MM.1S (cell line): ENCODE data around the gene PON1.

ENCODE experiments used
- DNase-seq: peaks from one replicate; pipeline ENCODE4 v3.0.0-alpha.2; 2015
- H2AFZ ChIP-seq: fragments of 300-600 bp; sonication (generic); 2 replicates; pipeline ENCODE4 v1.6.0; 2016; ENCODE audit warnings: antibody characterized with exemption, low read length
- H3F3A ChIP-seq: fragments of 300-600 bp; sonication (generic); 2 replicates; pipeline ENCODE4 v1.6.1; 2016; ENCODE audit warnings: mild to moderate bottlenecking, antibody characterized with exemption, low read length, moderate library complexity, mixed read lengths; ENCODE audit not compliant: insufficient read depth
- H3K27ac ChIP-seq: fragments of 300-600 bp; sonication (generic); 2 replicates; pipeline ENCODE4 v1.5.1; 2016; ENCODE audit warnings: mild to moderate bottlenecking, low read length
- H3K27me3 ChIP-seq: fragments of 300-600 bp; sonication (generic); replicated peaks from 2 replicates; pipeline ENCODE4 v1.6.0; 2016; ENCODE audit warnings: low read length; ENCODE audit not compliant: insufficient read depth
- H3K36me3 ChIP-seq: fragments of 300-600 bp; sonication (generic); replicated peaks from 2 replicates; pipeline ENCODE4 v1.6.1; 2016; ENCODE audit warnings: mild to moderate bottlenecking, low read length, mixed read lengths; ENCODE audit not compliant: insufficient read depth
- H3K4me1 ChIP-seq: fragments of 300-600 bp; sonication (generic); 2 replicates; pipeline ENCODE4 v1.6.1; 2016; ENCODE audit warnings: low read length, mixed read lengths
- H3K4me2 ChIP-seq: fragments of 300-600 bp; sonication (generic); 2 replicates; pipeline ENCODE4 v1.6.0; 2016; ENCODE audit warnings: low read depth, low read length
- H3K4me3 ChIP-seq: fragments of 300-600 bp; sonication (generic); 2 replicates; pipeline ENCODE4 v1.5.1; 2016; ENCODE audit warnings: low read length, mixed read lengths
- H3K79me2 ChIP-seq: fragments of 300-600 bp; sonication (generic); 2 replicates; pipeline ENCODE4 v1.6.1; 2016; ENCODE audit warnings: mixed run types, low read length, mixed read lengths
- H3K9ac ChIP-seq: fragments of 300-600 bp; sonication (generic); 2 replicates; pipeline ENCODE4 v1.6.1; 2016; ENCODE audit warnings: low read length, mixed read lengths
- H3K9me2 ChIP-seq: fragments of 300-600 bp; sonication (generic); replicated peaks from 2 replicates; pipeline ENCODE4 v1.6.1; 2016; ENCODE audit warnings: mild to moderate bottlenecking, low read length, mixed read lengths; ENCODE audit not compliant: insufficient read depth
- H3K9me3 ChIP-seq: fragments of 300-600 bp; sonication (generic); replicated peaks from 2 replicates; pipeline ENCODE4 v1.6.1; 2016; ENCODE audit warnings: mild to moderate bottlenecking, low read length, mixed read lengths; ENCODE audit not compliant: insufficient read depth
- H4K20me1 ChIP-seq: fragments of 300-600 bp; sonication (generic); 2 replicates; pipeline ENCODE4 v1.6.1; 2016; ENCODE audit warnings: mild to moderate bottlenecking, low read length, moderate library complexity, mixed read lengths; ENCODE audit not compliant: insufficient read depth
- EZH2 ChIP-seq: fragments of 300-600 bp; sonication (generic); optimal IDR thresholded peaks from 2 replicates; pipeline ENCODE3; 2017; ENCODE audit warnings: low read depth, mild to moderate bottlenecking, antibody characterized with exemption, low read length, mixed read lengths
- EZH2phosphoT487 ChIP-seq: fragments of 300-600 bp; sonication (generic); IDR thresholded peaks from 2 replicates; pipeline ENCODE4 v1.6.1; 2018; ENCODE audit warnings: antibody characterized with exemption, low read length
- TF ChIP-seq, protein P1 (sequence below): fragments of 300-600 bp; sonication (generic); IDR thresholded peaks from 2 replicates; pipeline ENCODE4 v1.5.1; 2016; ENCODE audit warnings: antibody characterized with exemption, low read length, mixed read lengths

The PON1 gene

GRCh38 chr7:95330204-95330960 is 6.0 kb upstream of the PON1 start:
- H3K9me2 ChIP-seq: no peaks in the 10 kb centered on the region
- no peak overlapping the region for H2AFZ ChIP-seq
- no peaks in the 10 kb centered on the region for H4K20me1 ChIP-seq
- peak; percentile 56 for DNase-seq
- peaks cover 11% of the 10 kb centered on the region for H3K4me1 ChIP-seq
- no peak overlapping the region for H3K27ac ChIP-seq
- H3K9ac ChIP-seq: no peak overlapping the region
- H3K9me3 ChIP-seq: no peaks in the 10 kb centered on the region
- H3K4me2 ChIP-seq: peak overlapping the region; percentile 40
- no peaks in the 10 kb centered on the region for H3K79me2 ChIP-seq
- H3F3A ChIP-seq: no peaks in the 10 kb centered on the region
- no peak for TF ChIP-seq EZH2phosphoT487
- no peak for TF ChIP-seq EZH2
- TF ChIP-seq, protein P1, sequence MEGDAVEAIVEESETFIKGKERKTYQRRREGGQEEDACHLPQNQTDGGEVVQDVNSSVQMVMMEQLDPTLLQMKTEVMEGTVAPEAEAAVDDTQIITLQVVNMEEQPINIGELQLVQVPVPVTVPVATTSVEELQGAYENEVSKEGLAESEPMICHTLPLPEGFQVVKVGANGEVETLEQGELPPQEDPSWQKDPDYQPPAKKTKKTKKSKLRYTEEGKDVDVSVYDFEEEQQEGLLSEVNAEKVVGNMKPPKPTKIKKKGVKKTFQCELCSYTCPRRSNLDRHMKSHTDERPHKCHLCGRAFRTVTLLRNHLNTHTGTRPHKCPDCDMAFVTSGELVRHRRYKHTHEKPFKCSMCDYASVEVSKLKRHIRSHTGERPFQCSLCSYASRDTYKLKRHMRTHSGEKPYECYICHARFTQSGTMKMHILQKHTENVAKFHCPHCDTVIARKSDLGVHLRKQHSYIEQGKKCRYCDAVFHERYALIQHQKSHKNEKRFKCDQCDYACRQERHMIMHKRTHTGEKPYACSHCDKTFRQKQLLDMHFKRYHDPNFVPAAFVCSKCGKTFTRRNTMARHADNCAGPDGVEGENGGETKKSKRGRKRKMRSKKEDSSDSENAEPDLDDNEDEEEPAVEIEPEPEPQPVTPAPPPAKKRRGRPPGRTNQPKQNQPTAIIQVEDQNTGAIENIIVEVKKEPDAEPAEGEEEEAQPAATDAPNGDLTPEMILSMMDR: no peak
- H3K27me3 ChIP-seq: peaks cover 28% of the 10 kb centered on the region
- peak overlapping the region; percentile 36; the same call in 1 of the 2 replicates for H3K4me3 ChIP-seq
- no peaks in the 10 kb centered on the region for H3K36me3 ChIP-seq

DNA sequence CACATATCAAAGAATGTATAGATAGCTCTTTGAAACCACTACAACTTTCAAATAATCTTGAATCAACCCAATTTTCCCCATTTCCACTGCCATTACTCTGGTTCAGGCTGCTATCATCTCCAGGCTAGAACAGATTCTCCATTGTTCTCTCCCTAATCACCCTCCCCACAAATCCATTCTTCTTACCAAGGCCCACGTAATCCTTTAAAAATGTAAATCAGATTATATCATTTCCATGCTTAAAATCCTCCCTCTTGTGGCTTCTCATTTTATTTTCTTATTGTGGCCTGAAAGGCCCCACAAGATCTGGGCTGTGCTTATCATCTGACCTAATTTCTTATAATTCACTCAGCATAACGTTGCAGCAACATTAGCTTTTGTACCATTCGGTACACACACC is 3.0 kb upstream of the PON1 start:
- DNase-seq: no peak
- peaks cover 29% of the 10 kb centered on the region for H3K27me3 ChIP-seq
- H3F3A ChIP-seq: no peaks in the 10 kb centered on the region
- H3K27ac ChIP-seq: no peak overlapping the region
- no peak overlapping the region for H3K4me2 ChIP-seq
- H4K20me1 ChIP-seq: no peaks in the 10 kb centered on the region
- H3K9me3 ChIP-seq: no peaks in the 10 kb centered on the region
- no peaks in the 10 kb centered on the region for H3K9me2 ChIP-seq
- H3K4me1 ChIP-seq: peaks cover 24% of the 10 kb centered on the region
- H3K79me2 ChIP-seq: no peaks in the 10 kb centered on the region
- H2AFZ ChIP-seq: no peak overlapping the region
- H3K4me3 ChIP-seq: no peak overlapping the region
- no peak overlapping the region for H3K9ac ChIP-seq
- TF ChIP-seq, protein P1: no peak
- no peak for TF ChIP-seq EZH2
- no peak for TF ChIP-seq EZH2phosphoT487
- no peaks in the 10 kb centered on the region for H3K36me3 ChIP-seq

GRCh38 chr7:95323410-95324129 is 762 bp downstream of the PON1 start:
- Histone ChIP-seq H3K9ac (no peak overlapping the region), H4K20me1 (no peaks in the 10 kb centered on the region), H3K36me3 (no peaks in the 10 kb centered on the region), H3K27ac (no peak overlapping the region), H3K27me3 (peaks cover 8% of the 10 kb centered on the region; the same call in 1 of the 2 replicates), H2AFZ (no peak overlapping the region), H3K4me3 (no peak overlapping the region), H3K9me2 (no peaks in the 10 kb centered on the region), H3F3A (no peaks in the 10 kb centered on the region), H3K4me2 (no peak overlapping the region), H3K4me1 (peaks cover 13% of the 10 kb centered on the region), H3K9me3 (no peaks in the 10 kb centered on the region), H3K79me2 (no peaks in the 10 kb centered on the region)
- TF ChIP-seq EZH2phosphoT487: no peak
- TF ChIP-seq EZH2: no peak
- TF ChIP-seq, protein P1: no peak
- no peak for DNase-seq
